ENCODE results near the gene C10orf67.

Gene C10orf67

GRCh38 chr10:23158370-23158769 is 186.2 kb downstream of the C10orf67 start:
- peak; percentile 79 for DNase-seq (ENCODE audit: low spot score)

GRCh38 chr10:23157691-23158369 is 186.8 kb downstream of the C10orf67 start:
- peak; percentile 19 for DNase-seq (ENCODE audit: low spot score)

GRCh38 chr10:23157239-23157681 is 187.3 kb downstream of the C10orf67 start:
- DNase-seq (ENCODE audit: low spot score), result no peak

- no peak for DNase-seq (ENCODE audit: low spot score)
Measured at GRCh38 chr10:23156447-23157150, 188.0 kb downstream of the C10orf67 start.

- no peak for DNase-seq (ENCODE audit: low spot score)
Measured at GRCh38 chr10:23155169-23155568, 189.4 kb downstream of the C10orf67 start.
